ENCODE data around the gene MTF1. TPM values are rescaled to one million over a fixed set of nuclear protein-coding genes. Genes with fewer than 3 reads are reported as not detected.

Gene MTF1
- total RNA-seq, 2 donors from 2014 or later, result 4.5 to 8.8 TPM

DNA sequence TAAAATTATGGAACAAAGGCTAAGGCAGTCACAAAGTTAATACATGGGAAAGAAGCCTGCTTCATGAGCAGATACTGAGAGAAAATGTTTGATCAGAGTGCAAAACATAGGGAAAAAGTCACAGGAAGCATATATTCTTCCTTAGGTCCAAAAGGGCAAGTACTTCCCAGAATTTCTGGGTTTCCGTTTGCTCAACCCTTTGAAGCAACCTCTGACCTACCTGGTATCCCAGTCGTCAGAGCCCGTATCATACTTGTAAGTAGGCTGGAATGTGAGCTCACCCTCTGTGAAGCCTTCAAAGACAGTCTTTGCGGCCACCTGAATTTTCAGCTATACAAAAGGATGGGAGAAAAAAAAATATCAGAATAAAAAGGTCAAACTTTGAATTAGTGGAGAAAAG, 20.5 kb upstream of the MTF1 start:
- H3K9me3 ChIP-seq, result no peaks in the 10 kb centered on the region
- no peaks in the 10 kb centered on the region for H3K27me3 ChIP-seq (replicated peaks; ENCODE audit: insufficient read depth)
- no peak for DNase-seq (ENCODE audit: low spot score)
- intact Hi-C loops (cut with DNase I), result no loop called here
- TF ChIP-seq, protein P1, sequence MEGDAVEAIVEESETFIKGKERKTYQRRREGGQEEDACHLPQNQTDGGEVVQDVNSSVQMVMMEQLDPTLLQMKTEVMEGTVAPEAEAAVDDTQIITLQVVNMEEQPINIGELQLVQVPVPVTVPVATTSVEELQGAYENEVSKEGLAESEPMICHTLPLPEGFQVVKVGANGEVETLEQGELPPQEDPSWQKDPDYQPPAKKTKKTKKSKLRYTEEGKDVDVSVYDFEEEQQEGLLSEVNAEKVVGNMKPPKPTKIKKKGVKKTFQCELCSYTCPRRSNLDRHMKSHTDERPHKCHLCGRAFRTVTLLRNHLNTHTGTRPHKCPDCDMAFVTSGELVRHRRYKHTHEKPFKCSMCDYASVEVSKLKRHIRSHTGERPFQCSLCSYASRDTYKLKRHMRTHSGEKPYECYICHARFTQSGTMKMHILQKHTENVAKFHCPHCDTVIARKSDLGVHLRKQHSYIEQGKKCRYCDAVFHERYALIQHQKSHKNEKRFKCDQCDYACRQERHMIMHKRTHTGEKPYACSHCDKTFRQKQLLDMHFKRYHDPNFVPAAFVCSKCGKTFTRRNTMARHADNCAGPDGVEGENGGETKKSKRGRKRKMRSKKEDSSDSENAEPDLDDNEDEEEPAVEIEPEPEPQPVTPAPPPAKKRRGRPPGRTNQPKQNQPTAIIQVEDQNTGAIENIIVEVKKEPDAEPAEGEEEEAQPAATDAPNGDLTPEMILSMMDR (IDR thresholded peaks at IDR 0.05), result no peak
- TF ChIP-seq POLR2AphosphoS5 (IDR thresholded peaks at IDR 0.05) (no peak), POLR2A (IDR thresholded peaks at IDR 0.05) (no peak)
- 95% methylated on average over 4 of the region's 4 CpGs for WGBS
- H3K27ac ChIP-seq, result no peak overlapping the region
- no peaks in the 10 kb centered on the region for H3K4me1 ChIP-seq (replicated peaks)
- H3K4me3 ChIP-seq, result no peak overlapping the region
- H3K36me3 ChIP-seq, result peaks cover 0 to 3% of the 10 kb centered on the region in 2 donors

DNA sequence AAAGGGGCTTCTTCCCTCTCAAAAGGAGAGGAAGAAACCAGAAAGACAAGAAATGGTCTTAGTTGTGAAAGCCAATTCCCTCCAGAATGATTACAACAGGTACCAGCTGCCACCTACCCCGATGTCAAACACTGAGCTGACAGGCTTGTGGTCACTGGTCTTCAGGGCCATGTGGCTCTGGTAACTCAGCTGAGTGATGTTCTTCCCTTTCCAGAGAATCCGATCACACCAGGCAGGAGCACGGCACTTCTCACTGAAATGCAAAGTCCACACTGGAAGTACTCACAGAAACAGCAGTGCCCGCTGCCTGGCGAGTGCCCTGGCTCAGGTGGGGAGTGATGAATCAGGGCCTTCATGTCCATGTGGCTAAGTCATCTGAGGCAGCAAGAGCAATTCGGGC, 18.7 kb upstream of the MTF1 start:
- H3K9me3 ChIP-seq, result no peaks in the 10 kb centered on the region
- TF ChIP-seq, protein P1 (IDR thresholded peaks at IDR 0.05), result no peak
- TF ChIP-seq POLR2A (IDR thresholded peaks at IDR 0.05), result no peak
- no peak for TF ChIP-seq POLR2AphosphoS5 (IDR thresholded peaks at IDR 0.05)
- no peaks in the 10 kb centered on the region for H3K4me1 ChIP-seq (replicated peaks)
- WGBS, result 95% methylated on average over 6 of the region's 6 CpGs
- no peak overlapping the region for H3K4me3 ChIP-seq
- H3K27ac ChIP-seq, result no peak overlapping the region
- intact Hi-C loops (cut with DNase I), result no loop called here
- DNase-seq (ENCODE audit: low spot score), result no peak
- H3K27me3 ChIP-seq (replicated peaks; ENCODE audit: insufficient read depth), result no peaks in the 10 kb centered on the region
- no peaks in the 10 kb centered on the region for H3K36me3 ChIP-seq

DNA sequence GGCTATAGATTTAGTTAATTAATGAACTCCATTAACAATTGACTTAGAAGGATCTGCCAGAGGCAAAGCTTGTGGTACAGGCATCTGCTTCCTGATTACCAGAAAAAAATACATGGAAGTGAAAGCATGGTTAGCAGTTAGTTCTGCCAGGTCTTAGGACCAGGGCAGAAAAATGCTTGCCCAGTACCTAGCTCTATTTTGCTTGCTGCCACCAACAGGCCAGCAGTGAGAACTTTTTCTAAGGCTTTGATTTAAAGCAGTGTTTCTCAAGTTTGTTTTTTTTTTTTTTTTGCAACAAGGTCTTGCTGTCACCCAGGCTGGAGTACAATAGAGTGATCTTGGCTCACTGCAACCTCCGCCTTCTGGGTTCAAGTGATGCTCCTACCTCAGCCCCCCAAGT, 16.4 kb upstream of the MTF1 start:
- DNase-seq (ENCODE audit: low spot score), result no peak
- TF ChIP-seq POLR2A (IDR thresholded peaks at IDR 0.05), result no peak
- TF ChIP-seq, protein P1 (IDR thresholded peaks at IDR 0.05), result no peak
- TF ChIP-seq POLR2AphosphoS5 (IDR thresholded peaks at IDR 0.05), result no peak
- H3K4me1 ChIP-seq (replicated peaks), result no peaks in the 10 kb centered on the region

DNA sequence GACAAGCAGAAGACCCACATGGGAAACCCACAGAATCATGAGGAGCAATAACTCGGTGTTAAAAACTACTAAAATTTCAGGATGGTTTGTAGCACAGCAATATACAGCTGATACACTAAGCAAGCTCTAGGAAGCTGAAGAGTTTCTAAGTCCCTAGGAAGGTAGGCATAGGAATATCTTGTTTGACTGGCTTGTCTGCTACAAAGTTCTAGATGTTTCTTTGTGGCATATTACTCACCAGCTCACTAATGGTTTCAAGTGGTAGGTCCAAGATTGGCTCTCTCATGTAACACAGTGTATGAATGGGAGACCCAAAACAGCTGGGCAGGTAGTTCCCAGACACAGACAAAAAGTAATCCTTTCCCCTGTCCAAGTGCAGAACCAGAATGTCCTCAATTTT, 13.3 kb upstream of the MTF1 start:
- Histone ChIP-seq H3K27me3 (replicated peaks; ENCODE audit: insufficient read depth) (no peaks in the 10 kb centered on the region), H3K36me3 (peaks cover 0 to under 1% of the 10 kb centered on the region in 2 donors), H3K9me3 (no peaks in the 10 kb centered on the region), H3K4me3 (no peak overlapping the region), H3K4me1 (replicated peaks) (no peaks in the 10 kb centered on the region), H3K27ac (no peak overlapping the region)
- TF ChIP-seq, protein P1 (IDR thresholded peaks at IDR 0.05), result no peak
- no peak for TF ChIP-seq POLR2AphosphoS5 (IDR thresholded peaks at IDR 0.05)
- TF ChIP-seq POLR2A (IDR thresholded peaks at IDR 0.05), result no peak
- WGBS, result 100% methylated on average over 1 of the region's 1 CpG
- no peak for DNase-seq (ENCODE audit: low spot score)
- intact Hi-C loops (cut with DNase I), result no loop called here

More for the DNA sequence above, 16.4 kb upstream of the MTF1 start:
- WGBS, result 96% methylated on average over 1 of the region's 1 CpG
- no peaks in the 10 kb centered on the region for H3K27me3 ChIP-seq (replicated peaks; ENCODE audit: insufficient read depth)
- H3K9me3 ChIP-seq, result no peaks in the 10 kb centered on the region
- intact Hi-C loops (cut with DNase I), result no loop called here
- no peaks in the 10 kb centered on the region for H3K36me3 ChIP-seq
- H3K27ac ChIP-seq, result no peak overlapping the region
- H3K4me3 ChIP-seq, result no peak overlapping the region

DNA sequence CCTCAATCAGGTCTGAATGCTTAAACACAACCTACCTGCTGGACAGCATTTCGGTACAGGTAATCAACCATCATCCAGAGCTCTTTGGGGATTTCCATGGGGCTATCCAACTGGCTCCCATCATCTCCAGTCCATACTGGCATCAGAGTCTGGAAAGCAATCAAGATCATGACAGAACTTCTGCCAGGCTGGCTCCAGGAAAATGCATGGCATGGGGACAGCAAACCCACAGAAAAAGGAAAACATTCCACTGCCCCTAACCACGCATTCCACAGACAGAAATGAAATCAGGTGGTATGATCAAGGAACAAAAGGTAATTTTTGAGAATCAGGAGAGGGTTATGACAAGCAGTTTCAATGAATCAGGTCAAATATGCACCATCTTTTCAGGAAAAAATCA, 9.1 kb upstream of the MTF1 start:
- intact Hi-C loops (cut with DNase I), result no loop called here
- no peak for TF ChIP-seq POLR2AphosphoS5 (IDR thresholded peaks at IDR 0.05)
- TF ChIP-seq, protein P1 (IDR thresholded peaks at IDR 0.05), result no peak
- no peak for TF ChIP-seq POLR2A (IDR thresholded peaks at IDR 0.05)

More for the DNA sequence above, 9.1 kb upstream of the MTF1 start:
- Histone ChIP-seq H3K4me1 (replicated peaks) (no peaks in the 10 kb centered on the region), H3K4me3 (no peak overlapping the region), H3K9me3 (no peaks in the 10 kb centered on the region), H3K27ac (no peak overlapping the region), H3K27me3 (replicated peaks; ENCODE audit: insufficient read depth) (no peaks in the 10 kb centered on the region), H3K36me3 (peaks cover 5% of the 10 kb centered on the region in 2 donors)
- 66% methylated on average over 2 of the region's 2 CpGs for WGBS
- DNase-seq (ENCODE audit: low spot score), result no peak

Measured in prostate gland (tissue), 2 donors.